ENCODE measurements around the gene GOSR1. TPM values are rescaled to one million over a fixed set of nuclear protein-coding genes. Genes with fewer than 3 reads are reported as not detected.
"Not testable (repeated sequence)": the region's sequence is repeated elsewhere in the genome, so short reads cannot be mapped to it uniquely, and the experiment has no call there.

The GOSR1 gene
- total RNA-seq, 1 donor from 2014 or later = 17.1 TPM

DNA sequence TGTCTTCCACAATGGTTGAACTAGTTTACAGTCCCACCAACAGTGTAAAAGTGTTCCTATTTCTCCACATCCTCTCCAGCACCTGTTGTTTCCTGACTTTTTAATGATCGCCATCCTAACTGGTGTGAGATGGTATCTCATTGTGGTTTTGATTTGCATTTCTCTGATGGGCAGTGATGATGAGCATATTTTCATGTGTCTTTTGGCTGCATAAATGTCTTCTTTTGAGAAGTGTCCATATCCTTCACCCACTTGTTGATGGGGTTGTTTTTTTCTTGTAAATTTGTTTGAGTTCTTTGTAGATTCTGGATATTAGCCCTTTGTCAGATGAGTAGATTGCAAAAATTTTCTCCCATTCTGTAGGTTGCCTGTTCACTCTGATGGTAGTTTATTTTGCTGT lies 84.6 kb downstream of the GOSR1 start:
- DNase-seq (ENCODE audit: low read depth in 2 of 2) = not testable (repeated sequence)

DNA sequence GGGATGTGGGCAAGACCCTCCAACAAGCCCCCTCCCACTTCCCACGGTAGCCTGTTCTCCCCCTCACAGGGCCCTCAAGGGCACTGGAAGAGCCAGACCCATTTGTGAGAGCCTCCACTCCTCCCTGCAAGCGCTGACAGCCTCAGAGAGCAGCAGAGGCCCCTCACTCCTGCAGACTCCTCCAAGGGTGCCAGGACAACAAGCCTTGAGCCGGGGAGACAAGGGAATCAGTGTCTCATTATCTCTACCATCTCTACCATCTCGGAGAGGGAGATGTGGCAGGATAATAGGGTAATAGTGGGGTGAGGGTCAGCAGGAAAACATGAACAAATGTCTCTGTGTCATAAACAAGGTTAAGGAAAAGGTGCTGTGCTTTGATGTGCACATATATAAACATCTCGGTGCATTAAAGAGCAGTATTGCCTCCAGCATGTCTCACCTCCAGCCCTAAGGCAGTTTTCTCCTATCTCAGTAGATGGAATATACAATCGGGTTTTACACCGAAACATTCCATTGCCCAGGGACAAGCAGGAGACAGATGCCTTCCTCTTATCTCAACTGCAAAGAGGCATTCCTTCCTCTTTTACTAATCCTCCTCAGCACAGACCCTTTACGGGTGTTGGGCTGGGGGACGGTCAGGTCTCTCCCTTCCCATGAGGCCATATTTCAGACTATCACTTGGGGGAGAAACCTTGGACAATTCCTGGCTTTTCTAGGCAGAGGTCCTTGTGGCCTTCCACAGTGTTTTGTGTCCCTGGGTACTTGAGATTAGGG lies 86.1 kb downstream of the GOSR1 start:
- DNase-seq (ENCODE audit: low read depth in 2 of 2) = not testable (repeated sequence)

GRCh38 chr17:30563905-30564390 lies 86.7 kb downstream of the GOSR1 start:
- not testable (repeated sequence) for DNase-seq (ENCODE audit: low read depth in 2 of 2)

DNA sequence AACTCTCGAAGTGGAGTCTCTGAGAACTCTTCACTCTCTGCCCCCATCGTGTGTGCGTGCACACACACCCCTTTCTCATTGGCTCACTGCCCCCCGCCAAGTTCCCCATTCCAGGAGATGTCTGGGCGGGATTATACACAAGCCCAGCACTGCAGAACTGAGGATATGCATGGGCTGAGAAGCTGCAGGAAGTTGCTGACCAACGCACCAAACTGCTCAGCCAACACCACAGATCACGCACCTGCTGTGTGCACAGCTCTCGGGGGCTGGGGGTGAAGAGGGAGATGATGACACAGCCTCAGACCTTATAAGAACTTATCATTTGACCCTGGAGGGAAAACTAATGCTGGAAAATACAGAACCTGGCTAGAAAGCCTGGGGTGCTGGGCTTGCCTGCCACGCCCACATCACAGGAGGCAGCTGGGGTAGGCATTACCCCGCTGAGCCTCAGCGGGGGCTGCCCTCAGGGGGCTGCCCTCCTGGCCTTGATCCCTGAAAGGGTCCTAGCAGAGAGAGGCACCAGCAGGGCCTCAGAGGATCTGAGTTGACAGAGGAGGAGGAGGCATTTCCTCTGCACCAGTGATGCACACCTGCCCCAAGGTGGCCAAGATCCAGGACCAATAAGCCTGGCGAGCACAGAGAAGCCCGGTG lies 87.3 kb downstream of the GOSR1 start:
- not testable (repeated sequence) for DNase-seq (ENCODE audit: low read depth in 2 of 2)

- DNase-seq (ENCODE audit: low read depth in 2 of 2) = no peak
Measured at GRCh38 chr17:30565073-30565935, 88.1 kb downstream of the GOSR1 start.

DNA sequence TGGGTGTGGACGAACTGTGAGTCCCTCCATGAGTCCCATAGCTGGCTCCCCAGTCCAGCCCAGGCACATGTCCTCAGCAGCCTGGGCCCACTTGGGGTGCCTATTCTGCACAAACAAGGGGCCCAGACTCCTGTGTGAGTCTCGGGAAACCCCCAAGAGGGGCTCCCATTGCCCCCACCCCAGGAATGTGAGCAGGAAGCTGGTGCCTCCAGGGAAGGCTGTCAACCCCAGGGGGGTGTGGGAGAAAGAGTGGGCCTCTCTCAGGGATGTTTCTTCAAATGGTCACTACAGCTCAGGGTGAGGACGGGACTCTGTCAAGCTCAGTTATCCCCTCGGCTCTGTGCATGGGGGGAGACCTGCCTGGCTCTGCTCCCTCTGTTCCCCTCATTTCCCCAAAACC lies 88.9 kb downstream of the GOSR1 start:
- DNase-seq (ENCODE audit: low read depth in 2 of 2) = not testable (repeated sequence)

- DNase-seq (ENCODE audit: low read depth in 2 of 2) = not testable (repeated sequence)
Measured at GRCh38 chr17:30566516-30567225, 89.5 kb downstream of the GOSR1 start.

DNA sequence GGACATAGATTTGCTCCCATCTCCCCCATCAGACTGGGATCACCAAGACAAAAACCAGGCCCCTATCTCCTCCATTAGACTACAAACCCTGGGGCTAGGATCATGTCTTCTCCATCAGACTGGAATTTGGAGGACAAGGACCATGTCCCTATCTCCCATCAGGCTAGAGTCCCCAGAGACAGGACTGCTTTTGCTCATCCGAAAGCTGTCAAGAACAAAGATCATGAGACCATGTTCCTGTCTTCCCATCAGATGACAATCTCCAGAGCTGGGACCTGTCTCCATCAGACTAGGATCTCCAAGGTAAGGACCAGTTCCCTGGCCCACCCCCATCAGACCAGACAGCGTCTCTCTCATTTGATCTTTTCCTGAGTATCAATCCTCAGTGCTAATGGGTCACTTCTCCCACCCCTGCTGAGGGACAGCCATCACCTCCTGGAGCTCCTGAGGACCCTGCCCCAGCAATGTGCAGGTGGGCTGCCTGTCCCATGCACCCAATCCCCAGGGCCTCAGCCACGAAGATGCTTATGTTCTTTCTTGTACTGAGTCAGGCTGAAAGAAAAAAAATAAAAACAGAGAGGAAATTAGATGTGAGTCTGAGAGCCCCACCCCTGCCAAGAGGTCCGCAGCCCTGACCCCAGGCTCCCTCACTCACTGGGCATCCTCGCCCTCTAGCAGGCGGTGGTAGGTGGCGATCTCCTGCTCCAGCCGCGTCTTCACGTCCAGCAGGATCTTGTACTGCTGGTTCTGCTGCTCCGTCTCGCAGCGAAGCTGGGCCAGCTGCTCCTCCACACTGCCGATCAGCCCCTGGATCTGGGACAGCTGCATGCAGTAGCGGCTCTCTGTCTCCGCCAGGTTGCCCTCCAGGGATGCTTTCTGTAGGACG lies 90.3 kb downstream of the GOSR1 start:
- no peak for DNase-seq (ENCODE audit: low read depth in 2 of 2)

DNA sequence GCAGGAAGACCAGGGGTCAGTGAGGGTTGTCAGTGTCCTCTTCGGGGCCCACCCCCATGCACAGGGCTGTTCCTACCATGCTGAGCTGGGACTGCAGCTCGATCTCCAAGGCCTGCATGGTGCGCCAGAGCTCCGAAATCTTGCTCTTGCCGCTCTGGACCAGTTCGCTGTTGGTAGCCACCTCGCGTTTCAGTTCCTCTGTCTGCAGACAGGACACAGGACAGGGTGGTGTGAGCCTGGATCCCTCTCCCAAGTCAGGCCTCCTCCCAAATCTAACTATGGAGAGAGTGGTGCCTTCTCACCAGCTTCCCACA lies 90.9 kb downstream of the GOSR1 start:
- no peak for DNase-seq (ENCODE audit: low read depth in 2 of 2)

DNA sequence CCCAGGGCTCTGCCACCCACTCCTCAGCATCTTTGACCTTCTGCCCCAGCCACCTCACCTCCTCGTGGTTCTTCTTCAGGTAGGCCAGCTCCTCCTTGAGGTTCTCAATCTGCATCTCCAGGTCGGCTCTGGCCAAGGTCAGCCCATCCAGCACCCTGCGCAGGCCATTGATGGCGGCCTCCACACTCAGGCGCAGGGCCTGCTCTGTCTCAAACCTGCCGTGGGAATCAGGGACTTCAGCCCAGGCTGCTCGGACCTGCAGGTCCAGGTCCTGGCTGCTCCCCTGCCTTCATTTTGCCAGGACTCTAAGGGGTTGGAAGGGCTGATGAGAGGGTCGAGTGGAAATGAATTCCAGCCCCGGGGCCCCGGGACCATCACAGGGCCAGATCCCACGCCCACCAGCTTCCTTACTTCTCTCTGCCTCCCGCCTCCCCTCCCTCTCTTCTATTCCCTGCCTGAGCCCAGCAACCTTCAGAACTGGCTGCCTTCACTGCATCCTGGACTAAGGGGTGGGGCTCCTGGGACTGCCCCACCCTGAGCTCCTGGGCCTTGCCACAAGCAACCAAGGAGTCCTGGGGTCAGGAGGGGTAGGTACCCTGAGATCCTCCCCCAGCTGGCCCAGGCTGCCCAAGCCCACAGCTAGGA lies 92.4 kb downstream of the GOSR1 start:
- not testable (repeated sequence) for DNase-seq (ENCODE audit: low read depth in 2 of 2)

- no peak for DNase-seq (ENCODE audit: low read depth in 2 of 2)
Measured at GRCh38 chr17:30570191-30570590, 93.0 kb downstream of the GOSR1 start.

- DNase-seq (ENCODE audit: low read depth in 2 of 2) = no peak
Measured at GRCh38 chr17:30570596-30571265, 93.5 kb downstream of the GOSR1 start.

- not testable (repeated sequence) for DNase-seq (ENCODE audit: low read depth in 2 of 2)
Measured at GRCh38 chr17:30571404-30571803, 94.2 kb downstream of the GOSR1 start.

- DNase-seq (ENCODE audit: low read depth in 2 of 2) = no peak
Measured at GRCh38 chr17:30571921-30572320, 94.7 kb downstream of the GOSR1 start.

DNA sequence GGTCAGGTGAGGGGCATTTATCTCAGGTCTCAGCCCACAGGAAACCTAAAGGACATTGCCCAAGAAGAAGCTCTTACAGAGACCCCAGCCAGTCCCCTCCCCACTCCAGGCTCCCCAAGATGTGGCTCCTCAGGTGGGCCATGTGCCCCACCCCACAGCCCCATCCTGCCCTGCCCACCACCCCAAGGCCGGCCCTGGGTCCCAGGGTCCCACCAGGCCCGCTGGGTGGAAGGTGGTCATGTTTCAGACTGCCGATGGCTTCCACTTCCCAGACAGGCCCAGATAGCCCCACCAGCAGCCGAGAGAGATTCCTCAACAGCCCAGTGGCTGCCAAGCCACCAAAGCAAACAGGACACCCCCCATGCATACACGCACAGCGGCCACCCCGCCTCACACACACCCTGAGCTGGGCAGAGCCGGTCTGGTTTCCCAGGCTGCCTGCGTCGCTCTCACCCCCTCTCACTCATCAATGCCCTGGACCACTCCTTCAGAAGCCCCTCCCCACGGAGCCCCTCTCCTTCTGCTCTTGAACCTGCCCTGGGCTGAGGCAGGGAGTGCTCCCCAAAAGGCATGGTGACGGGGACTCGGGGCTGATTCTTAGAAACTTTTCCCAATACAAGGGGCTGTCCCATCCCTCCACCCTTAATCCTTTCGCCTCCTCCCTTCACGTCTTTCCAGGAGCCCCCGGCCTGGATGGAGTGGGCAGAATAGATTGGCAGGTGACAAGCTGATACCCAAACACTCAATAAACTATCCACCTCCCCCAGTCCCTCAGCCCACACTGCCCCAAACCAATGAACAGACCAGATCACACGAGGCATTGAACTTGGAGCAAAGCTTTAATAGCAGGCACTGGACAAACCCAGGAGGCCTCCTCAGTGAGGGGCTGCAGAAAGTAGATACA lies 95.7 kb downstream of the GOSR1 start:
- DNase-seq (ENCODE audit: low read depth in 2 of 2) = not testable (repeated sequence)

DNA sequence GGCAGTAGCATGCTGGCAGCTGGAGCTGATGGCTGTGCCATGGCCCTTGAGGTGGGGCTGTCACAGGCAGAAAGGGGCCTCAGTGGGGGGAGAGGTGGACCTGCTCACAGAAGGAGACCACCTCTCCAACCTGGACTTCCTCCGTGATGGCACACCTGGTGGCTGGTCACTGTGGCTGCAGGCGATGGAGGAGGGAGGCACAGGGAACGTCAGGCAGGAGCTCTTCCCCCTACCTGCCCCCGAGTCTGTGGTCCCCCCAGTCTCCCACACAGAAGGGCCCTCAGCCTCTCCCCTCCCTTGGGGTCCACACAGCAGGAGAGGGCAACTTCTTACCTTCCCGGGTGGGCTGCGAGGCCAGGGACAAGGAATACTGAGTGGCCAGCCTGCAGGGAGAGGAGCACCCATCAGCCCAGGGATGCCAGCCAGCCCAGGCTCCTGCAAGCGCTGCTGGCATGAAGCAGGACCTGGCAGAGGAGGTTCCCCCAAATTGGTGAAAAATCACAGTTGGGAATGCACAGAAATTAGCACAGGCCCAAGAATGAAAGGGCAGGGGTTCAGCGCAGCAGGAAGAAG lies 96.5 kb downstream of the GOSR1 start:
- DNase-seq (ENCODE audit: low read depth in 2 of 2) = no peak

- DNase-seq (ENCODE audit: low read depth in 2 of 2) = not testable (repeated sequence)
Measured at GRCh38 chr17:30574309-30574708, 97.1 kb downstream of the GOSR1 start.

GRCh38 chr17:30574806-30575205 lies 97.6 kb downstream of the GOSR1 start:
- DNase-seq (ENCODE audit: low read depth in 2 of 2) = not testable (repeated sequence)
